GM10266 (cell line): ENCODE results near the gene PKNOX1.
"Not testable (repeated sequence)": the region's sequence is repeated elsewhere in the genome, so short reads cannot be mapped to it uniquely, and the experiment has no call there.

Source experiments
- DNase-seq: peaks from one replicate; pipeline ENCODE4 v3.0.0; 2012; ENCODE audit errors: extremely low spot score
- TF ChIP-seq, protein P1 (sequence below): IDR thresholded peaks from 2 replicates; pipeline ENCODE4 v1.5.1; 2012; ENCODE audit warnings: mild to moderate bottlenecking, low read depth; ENCODE audit not compliant: control insufficient read depth, insufficient read depth; ENCODE audit errors: missing control alignments

Gene PKNOX1

GRCh38 chr21:43029785-43030184, 55.4 kb downstream of the PKNOX1 start:
- no peak for DNase-seq
- TF ChIP-seq, protein P1, sequence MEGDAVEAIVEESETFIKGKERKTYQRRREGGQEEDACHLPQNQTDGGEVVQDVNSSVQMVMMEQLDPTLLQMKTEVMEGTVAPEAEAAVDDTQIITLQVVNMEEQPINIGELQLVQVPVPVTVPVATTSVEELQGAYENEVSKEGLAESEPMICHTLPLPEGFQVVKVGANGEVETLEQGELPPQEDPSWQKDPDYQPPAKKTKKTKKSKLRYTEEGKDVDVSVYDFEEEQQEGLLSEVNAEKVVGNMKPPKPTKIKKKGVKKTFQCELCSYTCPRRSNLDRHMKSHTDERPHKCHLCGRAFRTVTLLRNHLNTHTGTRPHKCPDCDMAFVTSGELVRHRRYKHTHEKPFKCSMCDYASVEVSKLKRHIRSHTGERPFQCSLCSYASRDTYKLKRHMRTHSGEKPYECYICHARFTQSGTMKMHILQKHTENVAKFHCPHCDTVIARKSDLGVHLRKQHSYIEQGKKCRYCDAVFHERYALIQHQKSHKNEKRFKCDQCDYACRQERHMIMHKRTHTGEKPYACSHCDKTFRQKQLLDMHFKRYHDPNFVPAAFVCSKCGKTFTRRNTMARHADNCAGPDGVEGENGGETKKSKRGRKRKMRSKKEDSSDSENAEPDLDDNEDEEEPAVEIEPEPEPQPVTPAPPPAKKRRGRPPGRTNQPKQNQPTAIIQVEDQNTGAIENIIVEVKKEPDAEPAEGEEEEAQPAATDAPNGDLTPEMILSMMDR, result no peak

GRCh38 chr21:43031121-43031619, 56.8 kb downstream of the PKNOX1 start:
- DNase-seq, result no peak
- TF ChIP-seq, protein P1, result no peak

DNA sequence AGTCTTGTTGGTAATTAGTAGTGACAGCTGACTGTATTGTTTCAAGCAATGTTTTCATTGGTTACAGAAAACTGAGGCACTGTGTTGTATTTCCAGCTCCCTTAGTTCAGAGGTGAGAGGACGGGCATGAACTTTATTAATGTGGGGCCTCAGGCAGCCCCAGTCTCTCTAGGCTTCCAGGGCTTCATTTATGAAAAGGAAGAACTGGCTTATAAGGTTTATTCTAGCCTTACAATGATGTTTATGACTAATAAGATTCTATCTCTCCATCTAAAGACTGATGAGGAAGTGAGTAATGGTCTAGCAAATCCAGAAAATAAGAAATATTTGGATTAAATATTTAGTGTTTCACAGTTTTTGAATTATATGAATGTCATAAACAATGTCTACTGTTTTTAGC, 59.7 kb downstream of the PKNOX1 start:
- TF ChIP-seq, protein P1, result no peak
- no peak for DNase-seq

GRCh38 chr21:43034826-43035225, 60.5 kb downstream of the PKNOX1 start:
- DNase-seq, result no peak
- TF ChIP-seq, protein P1, result no peak

- DNase-seq, result not testable (repeated sequence)
Measured at GRCh38 chr21:43036889-43037288, 62.5 kb downstream of the PKNOX1 start.

GRCh38 chr21:43037918-43038658, 63.7 kb downstream of the PKNOX1 start:
- not testable (repeated sequence) for DNase-seq

DNA sequence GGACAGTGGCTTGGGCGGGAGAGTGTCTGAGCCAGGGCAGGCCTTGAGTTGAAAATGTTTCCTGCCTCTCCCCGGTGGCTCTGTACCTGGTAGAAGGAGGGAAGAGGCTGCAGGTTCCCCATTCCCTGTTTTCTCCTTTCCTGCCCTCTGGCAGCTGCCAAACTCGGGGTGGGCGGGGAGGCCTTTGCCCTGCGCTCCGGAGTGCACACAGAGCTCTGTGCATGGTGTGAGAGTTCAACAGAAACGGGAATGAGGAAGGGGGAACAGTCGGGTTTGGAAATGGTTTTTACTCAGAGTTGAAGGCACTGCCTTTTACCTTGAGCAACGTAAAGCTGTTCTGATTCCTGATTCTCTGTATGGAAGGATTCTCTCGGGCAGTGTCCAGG, 64.3 kb downstream of the PKNOX1 start:
- DNase-seq, result not testable (repeated sequence)

- not testable (repeated sequence) for DNase-seq
Measured at GRCh38 chr21:43042169-43042568, 67.8 kb downstream of the PKNOX1 start.

GRCh38 chr21:43043291-43043690, 68.9 kb downstream of the PKNOX1 start:
- not testable (repeated sequence) for DNase-seq

GRCh38 chr21:43044547-43044946, 70.2 kb downstream of the PKNOX1 start:
- not testable (repeated sequence) for DNase-seq

DNA sequence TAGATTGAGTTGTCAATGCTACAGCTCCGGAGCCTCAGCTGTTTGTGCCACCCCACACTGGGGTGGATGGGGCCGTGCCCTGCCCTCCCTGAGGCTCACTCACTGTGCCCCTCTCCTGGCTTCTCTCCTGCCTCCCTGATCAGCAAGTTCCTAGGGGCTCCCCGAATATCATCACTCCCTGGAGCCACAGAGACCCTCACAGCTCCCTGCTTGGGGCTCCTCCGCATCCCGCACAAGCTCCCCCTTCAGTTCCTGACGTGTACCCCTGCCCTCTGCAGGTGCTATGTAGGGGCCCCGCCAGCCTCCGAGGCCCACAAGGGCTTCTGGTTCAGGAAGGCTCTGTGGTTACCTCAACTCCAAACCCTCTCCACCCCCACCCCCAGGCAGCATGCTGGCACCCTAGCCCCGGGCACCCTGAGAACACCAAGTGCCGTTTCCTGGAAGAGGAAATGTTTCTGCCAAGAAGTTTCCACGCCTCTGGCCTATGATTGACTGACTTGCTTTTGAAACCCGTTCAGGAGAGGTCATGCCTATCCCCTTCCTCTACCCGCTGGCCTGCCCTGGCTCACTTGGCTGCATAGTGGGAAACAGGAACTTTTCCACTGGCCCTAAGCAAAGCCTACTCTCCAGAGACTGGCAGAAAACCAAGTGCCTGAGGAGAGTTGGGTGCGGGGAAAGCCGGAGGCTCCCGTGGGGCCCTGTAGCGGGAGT, 71.0 kb downstream of the PKNOX1 start:
- DNase-seq, result not testable (repeated sequence)

- not testable (repeated sequence) for DNase-seq
Measured at GRCh38 chr21:43045876-43046821, 71.8 kb downstream of the PKNOX1 start.

DNA sequence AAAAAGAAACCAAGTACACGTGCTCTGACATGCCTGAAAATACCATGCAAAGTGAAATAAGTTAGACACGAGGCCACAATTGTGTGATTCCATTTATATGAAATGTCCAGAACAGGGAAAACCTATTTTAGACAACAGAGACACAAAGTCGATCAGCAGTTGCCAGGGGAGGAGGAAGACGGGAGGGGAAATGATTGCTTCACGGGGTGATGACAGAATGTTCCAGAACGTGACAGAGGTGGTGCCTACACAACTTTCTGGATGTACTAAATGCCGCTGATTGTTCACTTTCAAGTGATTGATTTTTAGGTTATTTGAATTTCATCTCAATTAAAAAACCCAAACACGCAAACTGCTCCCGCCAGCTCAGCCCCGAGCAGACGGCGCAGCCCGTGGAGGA, 78.8 kb downstream of the PKNOX1 start:
- DNase-seq, result not testable (repeated sequence)

GRCh38 chr21:43062955-43063664, 88.7 kb downstream of the PKNOX1 start:
- not testable (repeated sequence) for DNase-seq
